ENCODE measurements around the gene TBC1D7. TPM values are rescaled to one million over a fixed set of nuclear protein-coding genes. Genes with fewer than 3 reads are reported as not detected.
A peak's percentile ranks its signal among the peaks of the same experiment; 100 is the strongest.

TBC1D7 gene
- total and polyA plus RNA-seq, 10 of the 15 experiments (the other 5 are each of a cell fraction or from before 2014, with no cell fraction given), result 20.1 to 65.9 (median 31.3) TPM

GRCh38 chr6:13256266-13257001 lies 71.9 kb downstream of the TBC1D7 start:
- no peak for FAIRE-seq
- Histone ChIP-seq H3K27me3 (replicated peaks in 1 of 2; ENCODE audit: control insufficient read depth in 2 of 2, insufficient read depth in 2 of 2, low read length in 1 of 2) (no peaks in the 10 kb centered on the region), H3K36me3 (ENCODE audit: control insufficient read depth in 2 of 2, insufficient read depth in 2 of 2, low read length in 1 of 2) (no peaks in the 10 kb centered on the region), H3K9me3 (replicated peaks; ENCODE audit: control insufficient read depth, insufficient read depth, low read length) (peaks cover 9% of the 10 kb centered on the region), H2AFZ (ENCODE audit: control insufficient read depth, low read depth, low read length) (no peak overlapping the region), H3K4me3 (no peak overlapping the region), H3K4me1 (ENCODE audit: control insufficient read depth, insufficient read depth, low read length) (peaks cover 32% of the 10 kb centered on the region), H3K9ac (ENCODE audit: control insufficient read depth, insufficient read depth, low read length) (no peak overlapping the region), H3K4me2 (ENCODE audit: control insufficient read depth, insufficient read depth) (no peak overlapping the region), H3K79me2 (ENCODE audit: control insufficient read depth, insufficient read depth, low read length) (no peaks in the 10 kb centered on the region), H3K27ac (ENCODE audit: control insufficient read depth, insufficient read depth) (no peak overlapping the region), H4K20me1 (ENCODE audit: control insufficient read depth, insufficient read depth) (no peaks in the 10 kb centered on the region)
- POLR2A ChIA-PET, result no interaction called here
- TF ChIP-seq HCFC1 (IDR thresholded peaks at IDR 0.05; ENCODE audit: low read length) (no peak), CBX5 (IDR thresholded peaks at IDR 0.05; ENCODE audit: low read depth) (0 out of 2 replicates have a peak, but pooled peaks have one; percentile 42), ATF7 (IDR thresholded peaks at IDR 0.05; ENCODE audit: low read depth) (no peak)
- TF ChIP-seq, protein P1, sequence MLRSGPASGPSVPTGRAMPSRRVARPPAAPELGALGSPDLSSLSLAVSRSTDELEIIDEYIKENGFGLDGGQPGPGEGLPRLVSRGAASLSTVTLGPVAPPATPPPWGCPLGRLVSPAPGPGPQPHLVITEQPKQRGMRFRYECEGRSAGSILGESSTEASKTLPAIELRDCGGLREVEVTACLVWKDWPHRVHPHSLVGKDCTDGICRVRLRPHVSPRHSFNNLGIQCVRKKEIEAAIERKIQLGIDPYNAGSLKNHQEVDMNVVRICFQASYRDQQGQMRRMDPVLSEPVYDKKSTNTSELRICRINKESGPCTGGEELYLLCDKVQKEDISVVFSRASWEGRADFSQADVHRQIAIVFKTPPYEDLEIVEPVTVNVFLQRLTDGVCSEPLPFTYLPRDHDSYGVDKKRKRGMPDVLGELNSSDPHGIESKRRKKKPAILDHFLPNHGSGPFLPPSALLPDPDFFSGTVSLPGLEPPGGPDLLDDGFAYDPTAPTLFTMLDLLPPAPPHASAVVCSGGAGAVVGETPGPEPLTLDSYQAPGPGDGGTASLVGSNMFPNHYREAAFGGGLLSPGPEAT (IDR thresholded peaks at IDR 0.05; ENCODE audit: low read depth), result 0 out of 2 replicates have a peak, but pooled peaks have one; percentile 25
- CTCF ChIA-PET, result interaction anchor here (1.4 kb wide), 1 partner anchor 74 kb away, joined by 4 read pairs; no protein-coding TSS in a partner anchor
- intact Hi-C loops (cut with micrococcal nuclease; ENCODE audit: unreplicated experiment) (no loop called here), in situ Hi-C loops (cut with MboI) (no loop called here)
- ATAC-seq, result no peak
- DNase-seq (ENCODE audit: low read depth, low spot score), result no peak
- 94% methylated on average over 2 of the region's 2 CpGs for WGBS (ENCODE audit: insufficient coverage, insufficient replicate concordance, low lambda C conversion rate, missing lambda C conversion rate)
- no TSS peak for BruUV-seq (replicated peaks)
- SMC1A ChIA-PET (ENCODE audit: uncharacterized antibody, unreplicated experiment), result interaction anchor here (0.6 to 6.6 kb wide), 2 partner anchors 17 to 70 kb away, joined by 3 to 81 read pairs; no protein-coding TSS in a partner anchor
- RAD21 ChIA-PET (ENCODE audit: unreplicated experiment), result no interaction called here

Other genes with a start within 250 kb of the TBC1D7 start
- 16.3 and 16.8 TPM in 2 replicates for gene GFOD1, start 159.1 kb upstream of the TBC1D7 start, total RNA-seq (2014; rRNA removed)
- gene GFOD1, start 159.1 kb upstream of the TBC1D7 start, total RNA-seq (2014; rRNA removed; fragmentation: Illumina TruSeq; extraction: Trizol), result 14.6 and 15.1 TPM in 2 replicates
- gene GFOD1, start 159.1 kb upstream of the TBC1D7 start, total RNA-seq (2021), result 18.0 and 20.6 TPM in 2 replicates
- gene GFOD1, start 159.1 kb upstream of the TBC1D7 start, polyA plus RNA-seq (2011; rRNA removed), result 40.1 and 41.4 TPM in 2 replicates
- gene GFOD1, start 159.1 kb upstream of the TBC1D7 start, polyA plus RNA-seq (2014; fragmentation: Illumina TruSeq; extraction: Trizol), result 9.8 and 10.2 TPM in 2 replicates
- 1 to 10 TPM; 6.5 to 7.9 TPM for gene GFOD1, start 159.1 kb upstream of the TBC1D7 start, polyA plus RNA-seq (2014; fragmentation: Nextera tagmentation; extraction: Ambion mirVana)
- 14.8 and 16.1 TPM in 2 replicates for gene GFOD1, start 159.1 kb upstream of the TBC1D7 start, polyA plus RNA-seq (2014; rRNA removed)
- gene GFOD1, start 159.1 kb upstream of the TBC1D7 start, polyA plus RNA-seq (2016; fragmentation: Nextera tagmentation; extraction: Ambion mirVana), result 10 to 100 TPM; 16.9 to 22.8 TPM
- 9.0 and 13.5 TPM in 2 replicates for gene SIRT5, start 246.1 kb upstream of the TBC1D7 start, total RNA-seq (2014; rRNA removed)
- 8.0 and 11.5 TPM in 2 replicates for gene SIRT5, start 246.1 kb upstream of the TBC1D7 start, total RNA-seq (2014; rRNA removed; fragmentation: Illumina TruSeq; extraction: Trizol)
- 7.8 and 8.3 TPM in 2 replicates for gene SIRT5, start 246.1 kb upstream of the TBC1D7 start, total RNA-seq (2021)
- 12.4 and 13.0 TPM in 2 replicates for gene SIRT5, start 246.1 kb upstream of the TBC1D7 start, polyA plus RNA-seq (2011; rRNA removed)
- gene SIRT5, start 246.1 kb upstream of the TBC1D7 start, polyA plus RNA-seq (2014; fragmentation: Illumina TruSeq; extraction: Trizol), result 8.3 and 10.4 TPM in 2 replicates
- 1 to 10 TPM; 1.7 to 2.5 TPM for gene SIRT5, start 246.1 kb upstream of the TBC1D7 start, polyA plus RNA-seq (2014; fragmentation: Nextera tagmentation; extraction: Ambion mirVana)
- gene SIRT5, start 246.1 kb upstream of the TBC1D7 start, polyA plus RNA-seq (2014; rRNA removed), result 8.5 and 9.7 TPM in 2 replicates
- 10 to 100 TPM; 10.3 to 12.0 TPM for gene SIRT5, start 246.1 kb upstream of the TBC1D7 start, polyA plus RNA-seq (2016; fragmentation: Nextera tagmentation; extraction: Ambion mirVana)

Data from GM12878 (cell line).